GM23338 (cell line): Measurements from ENCODE around the gene LMBR1. TPM values are rescaled to one million over a fixed set of nuclear protein-coding genes. Genes with fewer than 3 reads are reported as not detected.

Experiments
- ATAC-seq: fragments of 200-7000 bp; cut with Tn5 transposase; 3 replicates; pipeline ENCODE4 v1.9.1; 2020
- DNase-seq: peaks from one replicate; pipeline ENCODE4 v3.0.0-alpha.2; 2015; ENCODE audit warnings: low spot score
- H2AFZ ChIP-seq: fragments of 200-600 bp; sonication (generic); 2 replicates; pipeline ENCODE4 v1.8.0; 2016; ENCODE audit warnings: antibody characterized with exemption, mild to moderate bottlenecking, moderate library complexity
- H3F3A ChIP-seq: fragments of 200-600 bp; sonication (generic); replicated peaks from 2 replicates; pipeline ENCODE4 v1.8.0; 2017; ENCODE audit warnings: antibody characterized with exemption, mixed run types, low read depth
- H3K27ac ChIP-seq: fragments of 200-600 bp; sonication (generic); 2 replicates; pipeline ENCODE4 v1.6.1; 2016; ENCODE audit warnings: low read depth
- H3K27me3 ChIP-seq: fragments of 200-600 bp; sonication (generic); 2 replicates; pipeline ENCODE4 v1.8.0; 2016; ENCODE audit warnings: mild to moderate bottlenecking, mixed run types, moderate library complexity; ENCODE audit not compliant: insufficient read depth
- H3K36me3 ChIP-seq: fragments of 200-600 bp; sonication (generic); 2 replicates; pipeline ENCODE4 v1.8.0; 2016; ENCODE audit warnings: mild to moderate bottlenecking; ENCODE audit not compliant: insufficient read depth
- H3K4me1 ChIP-seq: fragments of 200-600 bp; sonication (generic); 2 replicates; pipeline ENCODE4 v1.8.0; 2016; ENCODE audit warnings: mild to moderate bottlenecking, moderate library complexity; ENCODE audit not compliant: insufficient read depth
- H3K4me2 ChIP-seq: fragments of 200-600 bp; sonication (generic); 2 replicates; pipeline ENCODE4 v1.7.1; 2017; ENCODE audit warnings: mixed run types
- H3K4me3 ChIP-seq: fragments of 200-600 bp; sonication (generic); 2 replicates; pipeline ENCODE4 v1.6.1; 2016; ENCODE audit warnings: mixed run types
- H3K79me2 ChIP-seq: fragments of 200-600 bp; sonication (generic); replicated peaks from 2 replicates; pipeline ENCODE4 v1.8.0; 2017; ENCODE audit warnings: mild to moderate bottlenecking; ENCODE audit not compliant: insufficient read depth
- H3K9me2 ChIP-seq: fragments of 200-600 bp; sonication (generic); 2 replicates; pipeline ENCODE4 v1.8.0; 2017; ENCODE audit not compliant: insufficient read depth
- H4K20me1 ChIP-seq: fragments of 200-600 bp; sonication (generic); replicated peaks from 2 replicates; pipeline ENCODE4 v1.8.0; 2017; ENCODE audit warnings: mild to moderate bottlenecking; ENCODE audit not compliant: insufficient read depth
- H3K27ac Mint-ChIP-seq: 2 replicates; pipeline ENCODE4 v1.8.0; 2020; ENCODE audit warnings: inconsistent platforms, mild to moderate bottlenecking, moderate library complexity, mixed read lengths
- H3K27me3 Mint-ChIP-seq: 3 replicates; pipeline ENCODE4 v1.8.0; 2022; ENCODE audit warnings: low read depth, mild to moderate bottlenecking, moderate library complexity, mixed read lengths, inconsistent platforms; ENCODE audit not compliant: insufficient read depth, poor library complexity
- H3K36me3 Mint-ChIP-seq: 3 replicates; pipeline ENCODE4 v1.8.0; 2021; ENCODE audit warnings: low read depth, mild to moderate bottlenecking, inconsistent platforms, moderate library complexity, mixed read lengths
- H3K4me1 Mint-ChIP-seq: 3 replicates; pipeline ENCODE4 v1.8.0; 2020; ENCODE audit warnings: mild to moderate bottlenecking, inconsistent platforms, mixed read lengths
- H3K4me3 Mint-ChIP-seq: 3 replicates; pipeline ENCODE4 v1.8.0; 2021; ENCODE audit warnings: moderate library complexity, mild to moderate bottlenecking, inconsistent platforms, mixed read lengths
- H3K9me3 Mint-ChIP-seq: 3 replicates; pipeline ENCODE4 v1.8.0; 2020; ENCODE audit warnings: moderate library complexity, mild to moderate bottlenecking, inconsistent platforms, mixed read lengths
- CTCF ChIP-seq, 2 experiments: fragments of 200-600 bp in 1 of 2; sonication (generic) in 1 of 2; conservative IDR thresholded peaks; 2 replicates each; pipeline versions ENCODE4 v1.5.1 to v1.6.1; 2016 to 2017; ENCODE audit warnings: antibody characterized with exemption in 2 of 2, low read depth in 2 of 2, mild to moderate bottlenecking in 2 of 2, moderate library complexity in 1 of 2
- ETS1 ChIP-seq: IDR thresholded peaks from 2 replicates; pipeline ENCODE4 v1.6.1; 2016; ENCODE audit warnings: antibody characterized with exemption
- EZH2 ChIP-seq: fragments of 200-600 bp; sonication (generic); IDR thresholded peaks from one replicate; pipeline ENCODE4 v1.8.0; 2017; ENCODE audit warnings: antibody characterized with exemption, mild to moderate bottlenecking, low read depth; ENCODE audit not compliant: unreplicated experiment
- EZH2phosphoT487 ChIP-seq: fragments of 200-600 bp; sonication (generic); IDR thresholded peaks from one replicate; pipeline ENCODE4 v1.8.1; 2018; ENCODE audit warnings: antibody characterized with exemption; ENCODE audit not compliant: unreplicated experiment
- NANOG ChIP-seq: IDR thresholded peaks from 2 replicates; pipeline ENCODE4 v1.6.1; 2016; ENCODE audit warnings: antibody characterized with exemption, borderline replicate concordance
- POLR2AphosphoS5 ChIP-seq: IDR thresholded peaks from 2 replicates; pipeline ENCODE4 v1.6.1; 2016; ENCODE audit warnings: antibody characterized with exemption, low read depth
- STAT1 ChIP-seq: IDR thresholded peaks from one replicate; pipeline ENCODE4 v1.6.1; 2016; ENCODE audit warnings: antibody characterized with exemption; ENCODE audit not compliant: unreplicated experiment
- polyA plus RNA-seq: library from polyadenylated mRNA; unstranded; fragments of >200 nt; fragmentation: Nextera tagmentation; extraction: Ambion mirVana; gene quantifications from 2 replicates; pipeline ENCODE4 v1.2.1, GENCODE V29; 2016
- total RNA-seq: library from RNA; depleted of rRNA; stranded (reverse); fragments of >200 nt; shearing (Covaris generic); gene quantifications from 2 replicates; pipeline ENCODE4 v1.2.3, GENCODE V29; 2014
- TF ChIP-seq, protein P1 (sequence below): IDR thresholded peaks from one replicate; pipeline ENCODE4 v1.6.1; 2018; ENCODE audit warnings: antibody characterized with exemption; ENCODE audit not compliant: unreplicated experiment

LMBR1 gene
- total and polyA plus RNA-seq, 2 experiments from 2014 or later, result 21.8 to 90.1 TPM

DNA sequence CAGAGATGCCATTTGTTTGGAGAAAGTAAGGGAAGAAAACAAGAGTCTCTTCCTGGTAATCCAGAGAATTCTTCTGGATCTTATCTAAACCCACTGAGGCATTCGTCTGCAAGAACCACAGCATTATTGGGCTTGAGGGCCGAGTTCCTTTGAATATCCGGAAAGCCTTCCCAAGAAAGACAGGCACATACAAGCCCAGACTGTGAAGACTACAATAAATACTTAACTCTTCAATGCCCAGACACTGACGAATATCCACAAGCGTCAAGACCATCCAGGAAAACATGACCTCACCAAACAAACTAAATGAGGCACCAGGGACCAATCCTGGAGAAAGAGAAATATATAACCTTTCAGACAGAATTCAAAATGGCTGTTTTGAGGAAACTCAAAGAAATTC, 153.4 kb downstream of the LMBR1 start (continued):
- TF ChIP-seq POLR2AphosphoS5 (no peak), CTCF (conservative IDR thresholded peaks at IDR 0.05; ENCODE audit: low read depth in 2 of 2) (no peak)
- TF ChIP-seq, protein P1, sequence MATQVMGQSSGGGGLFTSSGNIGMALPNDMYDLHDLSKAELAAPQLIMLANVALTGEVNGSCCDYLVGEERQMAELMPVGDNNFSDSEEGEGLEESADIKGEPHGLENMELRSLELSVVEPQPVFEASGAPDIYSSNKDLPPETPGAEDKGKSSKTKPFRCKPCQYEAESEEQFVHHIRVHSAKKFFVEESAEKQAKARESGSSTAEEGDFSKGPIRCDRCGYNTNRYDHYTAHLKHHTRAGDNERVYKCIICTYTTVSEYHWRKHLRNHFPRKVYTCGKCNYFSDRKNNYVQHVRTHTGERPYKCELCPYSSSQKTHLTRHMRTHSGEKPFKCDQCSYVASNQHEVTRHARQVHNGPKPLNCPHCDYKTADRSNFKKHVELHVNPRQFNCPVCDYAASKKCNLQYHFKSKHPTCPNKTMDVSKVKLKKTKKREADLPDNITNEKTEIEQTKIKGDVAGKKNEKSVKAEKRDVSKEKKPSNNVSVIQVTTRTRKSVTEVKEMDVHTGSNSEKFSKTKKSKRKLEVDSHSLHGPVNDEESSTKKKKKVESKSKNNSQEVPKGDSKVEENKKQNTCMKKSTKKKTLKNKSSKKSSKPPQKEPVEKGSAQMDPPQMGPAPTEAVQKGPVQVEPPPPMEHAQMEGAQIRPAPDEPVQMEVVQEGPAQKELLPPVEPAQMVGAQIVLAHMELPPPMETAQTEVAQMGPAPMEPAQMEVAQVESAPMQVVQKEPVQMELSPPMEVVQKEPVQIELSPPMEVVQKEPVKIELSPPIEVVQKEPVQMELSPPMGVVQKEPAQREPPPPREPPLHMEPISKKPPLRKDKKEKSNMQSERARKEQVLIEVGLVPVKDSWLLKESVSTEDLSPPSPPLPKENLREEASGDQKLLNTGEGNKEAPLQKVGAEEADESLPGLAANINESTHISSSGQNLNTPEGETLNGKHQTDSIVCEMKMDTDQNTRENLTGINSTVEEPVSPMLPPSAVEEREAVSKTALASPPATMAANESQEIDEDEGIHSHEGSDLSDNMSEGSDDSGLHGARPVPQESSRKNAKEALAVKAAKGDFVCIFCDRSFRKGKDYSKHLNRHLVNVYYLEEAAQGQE, result no peak

GRCh38 chr7:156735851-156736250, 157.1 kb downstream of the LMBR1 start:
- Histone ChIP-seq H3K79me2 (no peaks in the 10 kb centered on the region), H4K20me1 (no peaks in the 10 kb centered on the region), H3K4me2 (no peak overlapping the region), H3K4me1 (no peaks in the 10 kb centered on the region), H2AFZ (no peak overlapping the region), H3F3A (no peaks in the 10 kb centered on the region), H3K27ac (no peak overlapping the region), H3K27me3 (no peaks in the 10 kb centered on the region), H3K9me2 (no peaks in the 10 kb centered on the region), H3K4me3 (no peak overlapping the region), H3K36me3 (no peaks in the 10 kb centered on the region)
- Mint-ChIP-seq H3K4me3 (no peak overlapping the region), H3K27me3 (no peaks in the 10 kb centered on the region), H3K27ac (no peak overlapping the region), H3K36me3 (peaks cover 39% of the 10 kb centered on the region), H3K4me1 (no peaks in the 10 kb centered on the region), H3K9me3 (no peaks in the 10 kb centered on the region; the same call in 2 of the 3 replicates)
- no peak for DNase-seq
- ATAC-seq, result no peak
- TF ChIP-seq EZH2, result no peak
- TF ChIP-seq CTCF (conservative IDR thresholded peaks at IDR 0.05; ENCODE audit: low read depth in 2 of 2), result no peak
- TF ChIP-seq EZH2phosphoT487, result no peak
- no peak for TF ChIP-seq POLR2AphosphoS5
- TF ChIP-seq, protein P1, result no peak
- no peak for TF ChIP-seq STAT1
- TF ChIP-seq ETS1, result no peak
- no peak for TF ChIP-seq NANOG
